Progenitor cell of endocrine pancreas (in vitro differentiated cells): ENCODE results near the gene LRBA. TPM values are rescaled to one million over a fixed set of nuclear protein-coding genes. Genes with fewer than 3 reads are reported as not detected.
"Not testable (repeated sequence)": the region's sequence is repeated elsewhere in the genome, so short reads cannot be mapped to it uniquely, and the experiment has no call there.

Source experiments
- DNase-seq: peaks from one replicate; pipeline ENCODE4 v3.0.0; 2021; ENCODE audit warnings: low spot score; ENCODE audit not compliant: unreplicated experiment
- H3K27ac Mint-ChIP-seq: 2 replicates; pipeline ENCODE4 v1.8.0; 2021; ENCODE audit warnings: mild to moderate bottlenecking, moderate library complexity, mixed read lengths
- H3K27me3 Mint-ChIP-seq: 2 replicates; pipeline ENCODE4 v1.8.0; 2021; ENCODE audit warnings: mixed read lengths
- H3K36me3 Mint-ChIP-seq: 2 replicates; pipeline ENCODE4 v1.8.0; 2022; ENCODE audit warnings: mixed read lengths; ENCODE audit not compliant: insufficient read depth
- H3K4me1 Mint-ChIP-seq: 2 replicates; pipeline ENCODE4 v1.8.0; 2021; ENCODE audit warnings: low read depth, mixed read lengths
- H3K4me3 Mint-ChIP-seq: 2 replicates; pipeline ENCODE4 v1.8.0; 2021; ENCODE audit warnings: low read depth, mild to moderate bottlenecking, moderate library complexity, mixed read lengths
- H3K9me3 Mint-ChIP-seq: 2 replicates; pipeline ENCODE4 v1.8.0; 2021; ENCODE audit warnings: low read depth, mixed read lengths
- total RNA-seq: library from RNA; stranded (reverse); gene quantifications from 2 replicates; pipeline ENCODE4 v1.2.1, GENCODE V29; 2021
- TF ChIP-seq, protein P1 (sequence below): fragments of 200-600 bp; sonication (generic); IDR thresholded peaks from one replicate; pipeline ENCODE4 v1.5.0; 2021; ENCODE audit warnings: antibody characterized with exemption, mild to moderate bottlenecking; ENCODE audit not compliant: unreplicated experiment

LRBA gene
- total RNA-seq, 1 donor from 2014 or later: 95.2 TPM

DNA sequence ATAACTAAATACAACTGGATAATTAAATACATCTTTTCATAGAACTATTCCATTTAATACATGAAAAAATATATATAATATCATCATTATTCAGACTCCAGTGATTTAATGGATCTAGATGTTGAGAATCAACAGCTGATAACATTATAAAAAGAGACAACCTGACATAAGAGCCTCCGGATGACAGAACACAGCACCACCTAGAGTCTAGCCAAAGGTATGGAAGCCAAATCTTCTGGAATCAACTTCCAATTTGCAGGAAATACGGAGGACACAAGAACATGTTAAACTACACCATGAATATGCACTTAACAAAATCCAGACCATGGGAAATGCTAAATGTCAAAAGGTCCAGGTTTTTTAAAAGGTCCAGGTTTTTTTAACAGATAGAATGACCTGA lies 55.0 kb downstream of the LRBA start:
- Mint-ChIP-seq H3K27ac (no peak overlapping the region), H3K4me1 (no peaks in the 10 kb centered on the region), H3K36me3 (peaks cover 45% of the 10 kb centered on the region), H3K4me3 (no peak overlapping the region), H3K27me3 (no peaks in the 10 kb centered on the region), H3K9me3 (peaks cover 31% of the 10 kb centered on the region)
- DNase-seq: no peak
- TF ChIP-seq, protein P1, sequence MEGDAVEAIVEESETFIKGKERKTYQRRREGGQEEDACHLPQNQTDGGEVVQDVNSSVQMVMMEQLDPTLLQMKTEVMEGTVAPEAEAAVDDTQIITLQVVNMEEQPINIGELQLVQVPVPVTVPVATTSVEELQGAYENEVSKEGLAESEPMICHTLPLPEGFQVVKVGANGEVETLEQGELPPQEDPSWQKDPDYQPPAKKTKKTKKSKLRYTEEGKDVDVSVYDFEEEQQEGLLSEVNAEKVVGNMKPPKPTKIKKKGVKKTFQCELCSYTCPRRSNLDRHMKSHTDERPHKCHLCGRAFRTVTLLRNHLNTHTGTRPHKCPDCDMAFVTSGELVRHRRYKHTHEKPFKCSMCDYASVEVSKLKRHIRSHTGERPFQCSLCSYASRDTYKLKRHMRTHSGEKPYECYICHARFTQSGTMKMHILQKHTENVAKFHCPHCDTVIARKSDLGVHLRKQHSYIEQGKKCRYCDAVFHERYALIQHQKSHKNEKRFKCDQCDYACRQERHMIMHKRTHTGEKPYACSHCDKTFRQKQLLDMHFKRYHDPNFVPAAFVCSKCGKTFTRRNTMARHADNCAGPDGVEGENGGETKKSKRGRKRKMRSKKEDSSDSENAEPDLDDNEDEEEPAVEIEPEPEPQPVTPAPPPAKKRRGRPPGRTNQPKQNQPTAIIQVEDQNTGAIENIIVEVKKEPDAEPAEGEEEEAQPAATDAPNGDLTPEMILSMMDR: peak; percentile 24

DNA sequence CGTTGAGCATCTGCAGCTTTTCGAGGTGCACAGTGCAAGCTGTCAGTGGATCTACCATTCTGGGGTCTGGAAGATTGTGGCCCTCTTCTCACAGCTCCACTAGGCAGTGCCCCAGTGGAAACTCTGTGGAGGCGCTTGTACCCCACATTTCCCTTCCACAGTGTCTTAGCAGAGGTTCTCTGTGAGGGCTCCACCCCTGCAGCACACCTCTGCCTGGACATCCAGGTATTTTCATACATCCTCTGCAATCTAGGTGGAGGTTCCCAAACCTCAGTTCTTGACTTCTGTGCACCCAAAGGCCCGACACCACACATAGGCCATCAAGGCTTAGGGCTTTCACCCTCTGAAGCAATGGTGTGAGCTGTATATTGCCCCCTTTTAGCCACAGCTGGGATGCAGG lies 57.1 kb downstream of the LRBA start:
- peaks cover 34% of the 10 kb centered on the region for H3K9me3 Mint-ChIP-seq
- H3K27me3 Mint-ChIP-seq: not testable (repeated sequence)
- H3K36me3 Mint-ChIP-seq: peaks cover 48% of the 10 kb centered on the region

DNA sequence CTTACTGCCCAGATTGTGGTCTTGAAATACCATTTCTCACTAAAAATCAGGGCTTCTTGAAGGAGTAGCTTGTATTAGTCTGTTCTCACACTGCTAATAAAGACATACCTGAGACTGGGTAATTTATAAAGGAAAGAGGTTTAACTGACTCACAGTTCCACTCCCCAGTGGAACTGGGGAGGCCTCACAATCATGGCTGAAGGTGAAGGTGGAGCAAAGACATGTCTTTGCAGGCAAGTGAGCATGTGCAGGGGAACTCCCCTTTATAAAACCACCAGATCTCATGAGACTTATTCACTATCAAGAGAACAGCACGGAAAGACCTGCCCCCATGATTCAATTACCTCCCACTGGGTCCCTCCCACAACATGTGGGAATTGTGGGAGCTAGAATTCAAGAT lies 58.0 kb downstream of the LRBA start:
- peaks cover 54% of the 10 kb centered on the region for H3K36me3 Mint-ChIP-seq
- H3K9me3 Mint-ChIP-seq: peaks cover 39% of the 10 kb centered on the region

More for the DNA sequence above, 57.1 kb downstream of the LRBA start:
- H3K27ac Mint-ChIP-seq, H3K4me1 Mint-ChIP-seq, H3K4me3 Mint-ChIP-seq, DNase-seq: not testable (repeated sequence)

DNA sequence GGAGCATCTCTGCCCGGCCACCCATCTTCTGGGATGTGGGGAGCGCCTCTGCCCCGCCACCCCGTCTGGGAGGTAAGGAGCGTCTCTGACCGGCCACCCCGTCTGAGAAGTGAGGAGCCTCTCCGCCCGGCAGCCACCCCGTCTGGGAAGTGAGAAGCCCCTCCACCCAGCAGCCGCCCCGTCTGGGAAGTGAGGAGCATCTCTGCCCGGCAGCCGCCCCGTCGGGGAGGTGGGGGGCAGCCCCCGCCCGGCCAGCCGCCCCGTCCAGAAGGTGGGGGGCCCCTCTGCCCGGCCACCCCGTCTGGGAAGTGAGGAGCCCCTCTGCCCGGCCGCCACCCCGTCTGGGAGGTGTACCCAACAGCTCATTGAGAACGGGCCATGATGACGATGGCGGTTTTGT lies 61.2 kb downstream of the LRBA start:
- H3K4me3 Mint-ChIP-seq, H3K27me3 Mint-ChIP-seq, DNase-seq, H3K27ac Mint-ChIP-seq, H3K4me1 Mint-ChIP-seq: not testable (repeated sequence)
- H3K9me3 Mint-ChIP-seq: peaks cover 43% of the 10 kb centered on the region
- peaks cover 47% of the 10 kb centered on the region for H3K36me3 Mint-ChIP-seq

More for the DNA sequence above, 58.0 kb downstream of the LRBA start:
- H3K4me1 Mint-ChIP-seq, H3K4me3 Mint-ChIP-seq, DNase-seq, H3K27me3 Mint-ChIP-seq: not testable (repeated sequence)
- H3K27ac Mint-ChIP-seq: peak overlapping the region; percentile 22

DNA sequence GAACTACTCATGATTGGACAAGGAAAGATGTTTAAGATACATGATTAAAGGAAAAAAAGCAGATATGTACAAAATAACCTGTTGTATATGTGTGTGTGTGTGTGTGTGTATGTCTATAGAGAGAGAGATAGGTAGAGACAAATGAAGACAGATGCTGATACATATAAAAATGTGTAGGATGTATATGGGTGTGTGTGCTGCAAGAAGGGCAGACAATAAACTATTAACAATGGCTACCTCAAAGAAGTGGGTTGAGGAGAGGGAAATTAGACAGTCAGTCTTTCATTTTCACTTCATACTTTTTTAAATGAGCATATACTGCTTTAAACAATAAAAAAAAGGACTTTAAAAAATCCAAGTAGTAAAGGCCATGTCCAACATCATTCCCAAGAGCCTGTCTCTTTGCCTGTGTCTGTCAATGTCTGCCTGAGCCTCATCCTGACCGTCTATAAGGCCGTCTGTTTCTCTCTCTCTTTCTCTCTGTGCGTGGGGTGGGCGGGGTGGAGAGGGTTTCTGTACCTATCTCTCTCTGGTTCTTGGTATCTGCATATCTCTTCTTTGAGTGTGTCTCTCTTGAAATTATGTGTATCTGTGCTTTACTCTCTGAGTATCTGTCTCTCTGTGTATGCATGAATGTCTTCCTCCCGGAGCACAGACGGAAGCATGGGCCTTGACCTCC lies 62.8 kb downstream of the LRBA start:
- H3K27me3 Mint-ChIP-seq: no peaks in the 10 kb centered on the region
- no peak overlapping the region for H3K4me3 Mint-ChIP-seq
- peaks cover 34% of the 10 kb centered on the region for H3K36me3 Mint-ChIP-seq
- H3K27ac Mint-ChIP-seq: no peak overlapping the region
- H3K4me1 Mint-ChIP-seq: peaks cover 13% of the 10 kb centered on the region
- TF ChIP-seq, protein P1: no peak
- DNase-seq: no peak
- H3K9me3 Mint-ChIP-seq: peaks cover 31% of the 10 kb centered on the region

DNA sequence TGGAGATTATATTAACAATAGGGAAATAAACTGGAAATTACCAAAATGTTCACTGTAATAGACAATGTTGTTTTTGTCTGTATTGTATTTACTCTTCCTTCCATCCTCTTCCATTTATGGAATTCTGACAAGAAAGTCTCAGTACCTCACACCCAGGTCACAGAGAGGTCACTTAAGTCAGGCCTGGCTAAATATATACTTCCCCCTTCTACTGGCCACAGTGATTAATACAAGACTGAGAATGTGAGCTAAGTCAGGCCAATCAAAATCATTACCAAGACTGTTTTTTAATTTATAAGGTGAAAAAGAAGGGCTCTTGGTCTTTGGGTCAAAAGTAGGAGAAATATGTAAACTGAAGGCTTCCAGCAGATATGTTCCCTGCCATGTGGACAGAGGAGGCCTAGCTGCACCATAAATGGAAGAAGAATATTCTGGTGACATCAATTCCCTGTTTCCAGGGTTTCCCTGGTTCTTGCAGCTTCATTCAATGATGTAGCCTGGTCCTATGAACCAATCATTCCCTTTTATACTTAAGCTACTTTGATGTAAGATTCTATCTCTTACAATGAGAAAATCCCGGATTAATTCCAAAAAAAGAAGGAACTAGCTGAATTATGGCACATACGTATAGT lies 64.3 kb downstream of the LRBA start:
- H3K4me1 Mint-ChIP-seq: peaks cover 17% of the 10 kb centered on the region
- H3K9me3 Mint-ChIP-seq: peaks cover 17% of the 10 kb centered on the region
- TF ChIP-seq, protein P1: no peak
- DNase-seq: no peak
- H3K36me3 Mint-ChIP-seq: peaks cover 19% of the 10 kb centered on the region
- no peaks in the 10 kb centered on the region for H3K27me3 Mint-ChIP-seq
- H3K4me3 Mint-ChIP-seq: no peak overlapping the region
- H3K27ac Mint-ChIP-seq: no peak overlapping the region

DNA sequence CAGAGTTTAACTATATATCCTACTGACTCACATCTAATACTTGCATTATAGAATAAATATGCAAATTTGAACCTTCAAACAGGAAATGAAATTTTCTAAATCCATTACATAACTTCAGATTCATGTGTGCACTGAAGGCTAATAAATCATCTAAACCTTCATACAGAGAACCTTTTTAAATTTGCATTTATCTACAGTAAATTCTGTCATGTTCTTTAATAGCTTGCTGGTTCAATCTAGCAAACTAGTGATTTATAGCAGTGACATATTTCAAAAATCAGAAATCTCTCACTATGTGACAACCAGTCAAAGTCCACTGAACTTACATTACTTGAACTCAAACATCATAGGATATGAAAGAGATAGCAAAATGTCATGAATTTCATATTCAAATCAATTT lies 65.1 kb downstream of the LRBA start:
- Mint-ChIP-seq H3K27ac (no peak overlapping the region), H3K4me3 (no peak overlapping the region), H3K9me3 (peaks cover 14% of the 10 kb centered on the region), H3K27me3 (no peaks in the 10 kb centered on the region), H3K36me3 (peaks cover 14% of the 10 kb centered on the region), H3K4me1 (peaks cover 17% of the 10 kb centered on the region)
- TF ChIP-seq, protein P1: no peak
- no peak for DNase-seq
